NCI-H524 treated with DMSO at 0.1 percent for 48 hours (cell line): ENCODE measurements around the gene SACS.
"Not testable (repeated sequence)": the region's sequence is repeated elsewhere in the genome, so short reads cannot be mapped to it uniquely, and the experiment has no call there.

ENCODE experiments used
- DNase-seq: peaks from one replicate; lab custom pipeline; 2025; lab: John Stamatoyannopoulos, UW

The SACS gene

DNA sequence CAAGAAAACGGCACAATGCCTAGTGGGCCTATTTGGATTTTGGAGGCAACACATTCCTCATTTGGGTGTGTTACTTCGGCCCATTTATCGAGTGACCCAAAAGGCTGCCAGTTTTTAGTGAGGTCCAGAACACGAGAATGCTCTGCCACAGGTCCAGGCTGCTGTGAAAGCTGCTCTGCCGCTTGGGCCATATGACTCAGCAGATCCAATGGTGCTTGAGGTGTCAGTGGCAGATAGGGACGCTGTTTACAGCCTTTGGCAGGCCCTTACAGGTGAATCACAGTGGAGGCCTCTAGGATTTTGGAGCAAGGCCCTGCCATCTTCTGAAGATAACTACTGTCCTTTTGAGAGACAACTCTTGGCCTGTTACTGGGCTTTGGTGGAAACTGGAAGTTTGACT is 118.7 kb downstream of the SACS start:
- DNase-seq: not testable (repeated sequence)

DNA sequence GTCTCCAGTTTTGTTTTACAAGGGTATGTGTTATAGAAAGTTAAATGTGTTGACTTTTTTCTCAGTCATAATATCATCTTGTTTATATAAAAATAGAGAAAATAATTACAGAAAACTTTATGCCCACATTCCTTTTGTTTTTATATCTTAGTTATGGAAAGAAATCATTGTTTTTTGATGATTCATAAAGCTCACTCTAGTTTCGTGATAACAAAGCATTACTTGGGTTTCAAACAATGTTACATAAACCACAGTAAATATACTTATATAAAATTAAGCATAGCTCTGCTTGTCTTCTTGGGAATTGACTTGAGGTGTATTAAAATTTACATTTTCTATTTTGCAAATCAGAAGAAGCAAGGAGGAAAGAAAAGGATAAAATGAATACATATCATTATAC is 140.9 kb downstream of the SACS start:
- DNase-seq: no peak

DNA sequence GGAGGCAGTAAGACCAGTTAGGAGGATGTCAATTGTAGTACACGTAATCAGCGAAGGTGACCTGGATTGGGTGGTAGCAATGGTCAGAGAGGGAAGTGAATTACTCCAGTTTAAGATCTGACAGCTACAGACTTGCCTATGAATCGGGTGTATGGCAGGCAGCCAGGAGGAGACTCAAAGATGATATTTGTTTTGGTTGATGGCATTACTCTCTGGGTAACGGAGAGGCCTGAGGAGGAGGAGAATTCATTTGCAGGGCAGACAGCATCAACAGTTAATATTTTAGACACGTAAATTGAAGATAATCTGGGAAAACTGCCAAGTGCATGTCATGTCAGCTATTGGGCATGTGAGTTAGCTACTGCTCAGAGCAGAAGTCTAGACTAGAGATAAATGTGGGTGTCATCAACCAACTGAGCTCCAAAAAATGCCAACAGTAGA is 143.6 kb downstream of the SACS start:
- no peak for DNase-seq

DNA sequence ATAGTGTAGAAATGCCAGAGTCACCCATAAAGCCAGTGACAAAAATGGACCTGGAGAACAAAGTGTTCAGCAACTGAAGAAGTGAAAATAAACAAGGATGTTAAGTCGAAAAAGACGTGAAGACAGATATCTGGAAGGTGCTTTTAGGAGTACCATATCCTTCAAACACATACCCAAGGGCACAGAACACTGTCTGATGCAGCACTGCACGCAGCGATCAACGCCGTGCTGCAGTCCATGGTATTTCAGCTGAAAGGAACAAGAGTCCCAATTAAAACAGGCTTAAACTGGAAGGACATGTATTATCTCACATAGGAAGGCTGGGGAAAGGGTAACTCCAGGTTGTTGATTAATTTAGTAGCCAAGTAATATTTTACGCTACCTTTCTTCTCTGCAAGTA is 144.5 kb downstream of the SACS start:
- DNase-seq: no peak

DNA sequence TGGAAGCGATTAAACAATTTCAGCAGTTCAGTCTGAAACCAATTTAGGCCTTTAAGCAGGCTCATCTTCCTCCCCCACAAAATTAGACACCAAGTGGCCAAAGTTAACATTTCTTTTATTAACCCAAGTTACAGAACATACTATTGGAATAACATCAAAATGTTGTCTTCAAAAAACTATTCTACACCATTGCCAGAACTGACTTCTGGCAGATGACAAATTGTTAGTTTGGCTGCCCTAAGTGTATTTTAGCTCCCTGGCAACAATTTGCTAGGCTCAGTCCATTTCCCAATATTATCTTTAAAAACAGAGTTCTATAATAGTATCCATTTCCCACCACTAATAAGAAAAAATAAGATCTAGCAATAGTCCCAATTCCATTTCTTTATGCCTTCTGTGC is 144.9 kb downstream of the SACS start:
- no peak for DNase-seq

- DNase-seq: no peak
These were observed 154.2 kb downstream of the SACS start for GRCh38 chr13:23279321-23279720.
